NCI-H748 (cell line): ENCODE measurements around the gene CCDC93.

Source experiments
- DNase-seq: peaks from one replicate; lab custom pipeline; 2025; ENCODE audit not compliant: unreplicated experiment; lab: John Stamatoyannopoulos, UW

CCDC93 gene

DNA sequence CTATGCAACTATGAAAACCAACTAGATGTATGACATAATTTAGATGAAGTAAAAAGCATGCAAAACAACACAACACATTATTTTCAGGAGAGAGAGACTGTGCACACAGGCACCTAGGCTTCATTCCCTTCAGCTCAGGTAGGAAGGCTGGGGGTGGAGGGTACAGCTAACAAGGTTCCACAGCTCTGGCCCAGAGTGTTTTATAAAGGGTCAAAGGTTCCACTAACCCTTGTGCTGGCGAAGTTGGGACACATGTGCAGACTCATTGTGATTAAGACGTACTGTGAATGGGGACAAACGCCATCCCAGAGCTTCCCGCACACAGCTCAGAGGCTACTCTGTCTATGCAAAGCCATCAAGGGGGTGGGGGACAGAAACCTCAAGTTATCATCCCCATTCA is 19.1 kb downstream of the CCDC93 start:
- no peak for DNase-seq

GRCh38 chr2:117989854-117990438 is 23.9 kb downstream of the CCDC93 start:
- DNase-seq, result no peak

- DNase-seq, result no peak
These were observed 26.7 kb downstream of the CCDC93 start for GRCh38 chr2:117987121-117987520.

GRCh38 chr2:117985092-117985491 is 28.8 kb downstream of the CCDC93 start:
- no peak for DNase-seq

GRCh38 chr2:117984208-117984607 is 29.7 kb downstream of the CCDC93 start:
- DNase-seq, result no peak

DNA sequence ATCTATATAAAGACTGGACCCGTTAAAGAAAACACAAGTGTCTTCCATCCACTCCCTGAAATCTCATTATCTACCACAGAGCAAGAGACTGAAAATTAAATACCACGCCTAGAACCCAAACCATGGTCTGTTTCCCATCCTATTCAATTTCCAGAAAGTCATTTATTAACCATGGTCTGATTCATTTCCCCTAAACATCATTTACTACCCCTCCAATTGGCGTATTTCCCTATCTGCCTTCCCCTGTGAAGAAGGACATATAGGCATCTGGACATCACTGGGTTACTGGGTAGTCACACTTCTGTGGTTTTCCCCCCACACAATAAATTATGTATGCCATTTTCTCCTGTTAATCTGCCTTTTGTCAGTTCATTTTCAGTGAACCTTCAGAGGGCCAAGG is 30.8 kb downstream of the CCDC93 start:
- DNase-seq, result no peak

GRCh38 chr2:117982376-117983033 is 31.4 kb downstream of the CCDC93 start:
- no peak for DNase-seq

- no peak for DNase-seq
These were observed 32.1 kb downstream of the CCDC93 start for GRCh38 chr2:117981810-117982209.

- DNase-seq, result no peak
These were observed 32.8 kb downstream of the CCDC93 start for GRCh38 chr2:117980783-117981676.

DNA sequence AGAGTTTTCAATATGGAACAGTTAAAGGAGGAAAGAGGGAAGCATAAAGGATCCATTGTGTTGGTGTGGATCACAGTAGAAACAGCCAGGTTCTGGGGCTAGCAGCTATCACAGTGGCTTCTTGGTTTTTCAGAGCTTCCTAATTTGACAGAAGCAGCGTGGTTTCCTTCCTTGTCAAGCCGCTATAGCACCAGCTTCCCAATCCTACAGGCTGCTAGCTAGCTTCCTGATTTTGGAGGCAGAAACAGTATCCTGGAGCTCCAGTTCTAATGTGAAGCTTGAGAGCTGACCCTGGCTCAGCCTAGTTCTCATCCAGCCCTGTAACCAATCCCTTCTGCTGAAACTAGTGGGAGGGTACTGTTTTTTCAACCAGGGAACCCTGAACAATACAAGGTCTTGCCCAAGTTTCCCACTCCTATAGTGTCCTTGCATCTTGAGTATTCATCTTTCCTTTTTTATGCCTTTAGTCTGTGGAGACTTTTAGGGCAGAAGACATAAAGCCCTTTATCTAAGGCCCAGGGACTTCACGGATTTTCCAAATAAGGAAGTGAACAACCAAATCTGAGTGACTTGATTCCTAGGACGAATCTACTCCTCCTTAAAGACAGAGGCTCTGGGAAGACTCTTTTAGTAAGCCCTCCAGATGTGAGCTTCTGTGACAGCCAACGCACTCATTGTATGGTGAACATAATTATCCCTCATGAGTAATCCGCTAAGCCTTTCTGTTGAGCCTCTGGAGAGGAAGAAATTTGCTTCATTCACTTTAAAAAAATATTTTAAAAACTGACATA is 33.8 kb downstream of the CCDC93 start:
- no peak for DNase-seq

GRCh38 chr2:117977696-117978095 is 36.2 kb downstream of the CCDC93 start:
- DNase-seq, result no peak

DNA sequence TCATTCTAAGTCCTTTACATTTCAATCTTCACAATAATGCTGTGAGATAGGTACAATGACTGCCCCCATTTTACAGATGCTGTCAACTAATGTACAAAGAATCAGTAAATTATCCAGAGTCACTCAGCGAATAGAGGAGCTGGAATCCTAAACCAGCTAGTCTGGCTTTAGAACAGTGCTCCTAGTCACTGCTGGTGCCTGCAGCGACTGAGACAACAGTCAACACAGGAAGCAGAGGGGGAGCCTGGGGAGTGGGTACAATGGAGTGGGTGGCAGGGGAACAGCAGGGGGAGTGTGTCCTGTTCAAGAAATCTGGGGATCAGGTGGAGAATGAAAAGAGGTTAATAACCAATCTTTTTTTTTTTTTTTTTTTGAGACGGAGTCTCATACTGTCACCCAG is 37.3 kb downstream of the CCDC93 start:
- no peak for DNase-seq

GRCh38 chr2:117973498-117974082 is 40.3 kb downstream of the CCDC93 start:
- no peak for DNase-seq

DNA sequence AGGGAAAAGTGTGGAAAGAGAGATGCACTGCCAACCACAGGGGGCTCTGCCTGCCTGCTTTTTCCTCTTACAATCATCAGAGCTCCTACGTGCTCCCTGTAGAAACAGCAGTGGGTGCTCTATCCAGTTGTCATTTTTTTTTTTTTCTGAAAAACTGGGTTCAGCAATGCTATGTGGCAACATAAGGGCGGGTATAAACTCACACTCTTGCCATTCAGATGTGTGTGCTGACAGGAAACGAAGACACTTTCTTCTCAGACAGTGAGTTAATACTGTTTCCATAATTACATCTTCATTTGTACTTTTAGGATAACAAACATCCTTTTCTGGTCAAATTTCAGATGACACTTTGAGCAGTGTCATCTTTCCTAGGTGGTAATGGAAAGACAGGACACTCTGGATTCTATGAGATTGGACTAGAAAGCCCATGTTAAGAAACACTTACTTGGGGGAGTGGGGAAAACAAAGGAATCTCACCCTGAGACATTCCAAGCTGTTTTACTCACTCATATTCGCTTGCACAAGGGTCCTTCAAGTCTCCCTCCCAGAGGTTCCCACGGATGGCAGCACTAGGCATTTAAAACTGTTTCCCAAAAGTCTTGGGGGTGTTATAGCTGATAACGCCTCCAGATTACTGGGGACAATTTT is 41.3 kb downstream of the CCDC93 start:
- DNase-seq, result no peak

DNA sequence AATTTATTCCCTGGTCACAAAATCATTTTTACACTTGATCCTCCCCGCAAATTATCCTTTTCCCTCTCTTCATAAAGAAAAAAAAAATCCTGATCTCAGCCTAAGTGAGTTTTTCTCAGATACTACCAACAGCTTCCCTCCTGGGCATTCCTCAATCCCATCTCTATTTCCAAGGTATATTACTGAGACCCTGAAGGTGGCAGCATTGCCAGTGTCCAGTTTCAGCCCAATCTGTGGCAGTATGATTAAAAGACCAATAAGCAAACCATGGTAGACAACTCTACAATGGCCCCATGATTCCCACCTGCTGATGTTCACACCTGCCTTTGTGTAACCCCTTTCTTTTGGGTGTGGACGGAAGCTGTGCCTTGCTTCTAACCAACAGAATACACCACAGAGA is 45.1 kb downstream of the CCDC93 start:
- peak; percentile 37 for DNase-seq

DNA sequence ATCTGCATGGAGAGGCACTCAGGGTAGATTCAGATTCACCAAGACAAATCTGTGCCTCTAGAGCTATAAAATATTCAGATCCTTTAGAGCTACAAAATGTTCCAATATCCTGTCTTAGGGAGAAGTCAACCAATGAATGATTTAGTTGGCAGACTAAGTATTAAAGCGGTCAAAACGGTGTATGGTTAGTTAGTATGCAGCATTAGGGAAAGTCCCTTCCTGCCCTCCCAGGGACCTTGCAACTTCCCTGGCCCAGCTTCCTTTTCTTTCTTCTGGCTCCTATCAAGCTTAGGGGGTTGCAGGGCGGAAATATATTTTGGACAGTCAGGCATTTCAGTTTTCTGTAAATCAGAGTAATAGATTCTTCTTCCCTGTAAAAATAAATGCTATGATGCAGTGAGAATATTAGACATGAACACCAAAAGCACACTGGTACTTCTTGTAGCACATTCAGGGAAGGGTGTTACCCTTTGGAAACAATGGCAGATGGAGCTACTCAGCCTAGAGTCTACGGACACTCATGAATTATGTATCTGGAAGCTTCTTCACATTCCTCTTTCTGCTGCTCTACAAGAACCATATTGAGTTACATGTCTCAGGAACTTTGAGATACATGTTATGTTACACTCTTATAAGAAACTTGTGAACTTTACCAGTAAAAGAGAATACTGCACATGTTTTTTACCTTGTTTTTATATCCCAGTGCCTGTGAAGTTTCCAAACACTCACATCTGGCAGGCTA is 45.7 kb downstream of the CCDC93 start:
- DNase-seq, result no peak

DNA sequence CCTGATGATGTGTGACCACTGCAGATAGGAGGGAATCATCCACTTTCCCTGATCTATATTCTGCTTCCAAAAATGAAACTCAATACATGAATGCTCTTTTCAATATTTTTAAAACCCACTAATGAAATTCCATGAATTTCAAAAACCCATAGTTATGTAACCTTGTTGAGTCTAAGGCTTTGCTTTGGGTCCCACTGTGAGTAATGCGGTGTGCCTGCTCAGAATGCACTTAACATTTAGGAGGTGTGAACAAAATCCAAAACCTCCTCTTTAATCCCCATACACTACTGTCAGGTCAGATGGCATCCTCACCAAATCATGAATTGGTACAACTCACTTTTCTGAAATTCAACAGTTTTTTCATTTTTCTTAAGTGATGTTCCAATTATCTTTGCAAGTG is 50.4 kb downstream of the CCDC93 start:
- DNase-seq, result no peak

GRCh38 chr2:117961201-117961600 is 52.7 kb downstream of the CCDC93 start:
- no peak for DNase-seq

DNA sequence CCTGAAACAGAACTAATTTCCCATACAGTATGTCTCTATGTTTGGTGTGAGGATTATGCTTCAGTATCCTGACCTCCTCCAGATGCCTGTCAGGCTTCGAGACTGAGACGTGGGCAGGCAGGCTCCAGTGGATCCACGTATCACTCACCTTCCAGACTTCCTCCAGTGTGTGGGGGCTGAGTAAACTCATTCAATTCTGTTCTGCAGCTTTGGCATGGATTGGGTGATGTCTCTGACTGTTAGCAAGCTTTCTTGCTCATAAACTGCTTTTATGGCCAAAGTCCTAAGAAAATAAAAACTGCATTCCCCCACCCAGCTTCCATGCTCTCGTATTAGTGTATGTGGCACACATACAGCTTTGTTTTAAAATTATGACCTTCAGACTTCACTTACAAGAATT is 53.6 kb downstream of the CCDC93 start:
- no peak for DNase-seq

DNA sequence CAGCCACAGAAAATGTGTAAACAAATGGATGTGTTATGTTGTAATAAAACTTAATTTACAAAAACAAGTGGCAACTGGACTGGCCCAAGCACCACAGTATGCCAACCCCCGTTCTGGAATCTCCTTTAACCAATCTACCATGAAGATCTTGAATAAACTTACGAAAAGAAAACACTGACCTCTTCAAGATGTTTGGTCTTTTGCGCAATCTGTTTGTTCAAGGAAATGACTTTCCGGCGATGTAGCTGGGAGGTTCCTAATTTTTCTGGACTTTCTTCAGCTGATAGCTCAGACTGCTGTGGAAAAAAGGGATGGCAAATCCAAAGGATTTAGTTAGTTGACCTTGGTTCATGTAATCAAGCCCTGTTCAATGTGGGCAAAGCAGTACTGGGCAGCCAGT is 55.7 kb downstream of the CCDC93 start:
- DNase-seq, result no peak
